GM18526 (cell line): Measurements from ENCODE around the gene GNS.

ENCODE experiments used
- POLR2A ChIP-seq: IDR thresholded peaks from 3 replicates; pipeline ENCODE4 v1.6.1; 2011; ENCODE audit not compliant: insufficient read length; ENCODE audit errors: extremely low read depth

GNS gene

GRCh38 chr12:64678248-64678647, 81.0 kb downstream of the GNS start:
- TF ChIP-seq POLR2A = no peak

- no peak for TF ChIP-seq POLR2A
Measured at GRCh38 chr12:64675795-64676194, 83.4 kb downstream of the GNS start.

DNA sequence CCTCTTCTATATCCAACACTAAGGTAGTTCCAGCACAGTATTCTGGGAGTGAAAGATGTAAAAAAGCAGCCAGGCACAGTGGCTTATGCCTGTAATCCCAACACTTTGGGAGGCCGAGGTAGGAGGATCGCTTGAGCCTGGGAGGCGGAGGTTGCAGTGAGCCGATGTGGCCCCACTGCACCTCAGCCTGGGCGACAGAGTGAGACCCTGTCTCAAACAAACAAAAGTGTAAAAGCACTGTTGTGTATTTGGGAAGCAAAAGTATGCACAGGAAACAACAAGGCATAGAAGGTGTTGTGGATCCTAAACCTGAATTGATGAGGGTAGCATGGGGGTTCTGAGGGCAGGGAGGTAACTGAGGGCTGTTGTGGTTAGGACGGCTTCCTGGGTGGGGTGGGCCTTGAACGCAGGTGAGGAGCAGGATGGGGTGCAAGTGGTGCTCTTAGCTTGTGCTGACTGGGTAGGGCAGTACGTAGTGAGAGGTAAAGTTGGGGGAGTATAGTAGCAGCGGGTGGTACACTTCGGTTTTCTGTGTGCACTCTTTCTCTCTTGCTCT, 84.8 kb downstream of the GNS start:
- TF ChIP-seq POLR2A = no peak

GRCh38 chr12:64673490-64674169, 85.6 kb downstream of the GNS start:
- no peak for TF ChIP-seq POLR2A

DNA sequence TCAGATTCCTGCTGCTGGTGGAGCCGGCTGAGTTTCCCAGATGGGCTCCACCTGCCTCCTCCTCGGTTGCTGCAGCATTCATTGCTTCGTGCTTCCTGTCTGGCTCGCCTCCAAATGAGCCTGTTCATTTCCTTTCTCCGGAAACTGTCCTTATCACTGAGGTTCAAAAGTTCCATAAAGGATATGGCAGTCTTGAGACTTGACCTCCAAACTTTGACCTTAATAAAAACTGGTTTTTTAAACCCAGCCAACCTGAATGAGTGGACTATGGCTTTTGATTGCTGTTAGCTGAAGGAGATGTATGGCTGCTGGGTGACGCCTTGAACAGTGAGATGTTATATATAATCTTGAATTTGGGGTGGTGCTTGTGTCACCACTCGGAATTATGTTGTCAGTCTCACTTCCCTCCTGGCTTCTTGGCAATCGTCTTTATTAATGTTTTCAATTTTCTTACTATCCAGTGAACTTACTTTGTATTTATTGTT, 86.2 kb downstream of the GNS start:
- TF ChIP-seq POLR2A = no peak

DNA sequence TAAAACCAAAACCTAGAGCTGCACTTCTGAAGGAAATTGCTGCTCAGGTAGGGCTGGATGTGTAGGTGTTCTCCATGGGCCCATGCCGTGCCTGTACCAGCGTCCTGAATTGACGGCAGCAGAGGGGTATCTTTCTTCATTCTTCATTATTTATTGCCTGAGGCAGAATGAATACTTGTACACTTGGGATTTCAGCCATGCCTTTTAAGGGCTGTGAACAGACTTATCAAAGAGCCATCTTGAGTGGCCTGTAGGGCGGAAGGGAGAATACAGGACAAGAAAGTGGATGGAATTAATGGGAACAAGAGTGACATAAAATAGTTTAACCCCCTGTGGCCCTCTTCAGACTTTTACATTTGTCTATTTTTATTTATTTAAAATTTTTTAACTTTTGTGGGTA, 87.5 kb downstream of the GNS start:
- TF ChIP-seq POLR2A = no peak

DNA sequence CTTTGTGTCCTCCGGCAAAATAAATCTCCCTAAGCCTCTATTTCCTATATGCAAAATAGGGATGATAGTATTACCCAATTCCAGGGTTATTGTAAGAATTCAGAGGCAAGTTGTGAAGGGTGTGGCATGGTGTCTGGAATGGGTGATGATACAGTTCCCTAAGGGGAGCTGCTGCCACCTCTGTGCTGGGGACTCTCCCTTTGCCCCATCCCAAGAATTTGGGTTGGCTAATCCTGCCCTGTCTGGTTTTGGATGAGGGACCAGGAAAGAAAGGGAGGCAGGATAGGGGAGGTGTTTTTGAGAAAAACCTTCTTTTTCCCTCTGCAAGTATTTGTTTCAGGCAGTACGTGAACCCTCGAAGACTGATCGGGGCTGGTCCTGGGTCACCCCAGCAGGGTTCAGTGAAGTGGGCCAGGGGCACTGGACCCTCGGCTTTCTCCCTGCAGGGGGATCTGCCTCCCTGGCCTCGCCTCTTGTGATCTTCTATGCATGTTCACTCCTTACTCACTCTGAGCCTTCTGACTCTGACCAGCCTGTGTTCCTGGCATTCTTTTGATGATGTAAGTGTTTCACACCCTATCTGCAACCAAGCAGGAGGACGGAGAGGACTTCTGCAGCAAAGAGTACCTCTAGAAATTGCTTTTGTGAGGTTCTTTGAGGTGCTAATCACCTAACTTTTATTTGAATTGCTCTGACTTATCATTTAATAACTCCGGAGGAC, 88.1 kb downstream of the GNS start:
- TF ChIP-seq POLR2A = no peak

- no peak for TF ChIP-seq POLR2A
Measured at GRCh38 chr12:64670019-64670418, 89.2 kb downstream of the GNS start.

DNA sequence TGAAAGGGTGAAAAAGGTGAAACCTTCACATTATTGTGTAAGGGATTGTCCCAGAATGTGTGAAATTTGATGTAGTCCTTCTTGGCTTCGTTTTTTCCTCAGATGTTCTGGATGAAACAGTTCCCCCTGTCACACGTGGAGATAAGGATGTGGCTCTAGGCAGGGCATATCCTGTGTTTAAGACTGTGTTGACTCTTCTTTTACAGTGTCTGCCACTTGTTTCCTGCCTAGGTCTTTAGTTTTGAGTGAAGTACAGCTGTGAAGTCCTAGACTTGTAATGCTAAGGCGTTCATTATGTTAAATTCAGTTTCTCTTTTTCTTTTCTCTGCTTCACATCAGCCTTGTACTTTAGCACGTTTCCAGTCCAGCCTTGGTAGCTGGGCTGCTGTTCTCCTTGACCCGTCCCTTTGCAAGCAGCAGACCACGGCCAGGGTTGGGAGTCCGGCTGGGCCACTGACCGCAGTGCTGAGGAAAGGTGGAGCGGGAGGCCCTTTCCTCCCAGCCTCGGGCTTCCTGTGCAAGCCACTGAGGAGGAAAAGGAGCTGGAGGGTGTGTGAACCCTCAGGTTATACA, 89.8 kb downstream of the GNS start:
- TF ChIP-seq POLR2A = no peak

GRCh38 chr12:64667793-64668192, 91.4 kb downstream of the GNS start:
- no peak for TF ChIP-seq POLR2A

DNA sequence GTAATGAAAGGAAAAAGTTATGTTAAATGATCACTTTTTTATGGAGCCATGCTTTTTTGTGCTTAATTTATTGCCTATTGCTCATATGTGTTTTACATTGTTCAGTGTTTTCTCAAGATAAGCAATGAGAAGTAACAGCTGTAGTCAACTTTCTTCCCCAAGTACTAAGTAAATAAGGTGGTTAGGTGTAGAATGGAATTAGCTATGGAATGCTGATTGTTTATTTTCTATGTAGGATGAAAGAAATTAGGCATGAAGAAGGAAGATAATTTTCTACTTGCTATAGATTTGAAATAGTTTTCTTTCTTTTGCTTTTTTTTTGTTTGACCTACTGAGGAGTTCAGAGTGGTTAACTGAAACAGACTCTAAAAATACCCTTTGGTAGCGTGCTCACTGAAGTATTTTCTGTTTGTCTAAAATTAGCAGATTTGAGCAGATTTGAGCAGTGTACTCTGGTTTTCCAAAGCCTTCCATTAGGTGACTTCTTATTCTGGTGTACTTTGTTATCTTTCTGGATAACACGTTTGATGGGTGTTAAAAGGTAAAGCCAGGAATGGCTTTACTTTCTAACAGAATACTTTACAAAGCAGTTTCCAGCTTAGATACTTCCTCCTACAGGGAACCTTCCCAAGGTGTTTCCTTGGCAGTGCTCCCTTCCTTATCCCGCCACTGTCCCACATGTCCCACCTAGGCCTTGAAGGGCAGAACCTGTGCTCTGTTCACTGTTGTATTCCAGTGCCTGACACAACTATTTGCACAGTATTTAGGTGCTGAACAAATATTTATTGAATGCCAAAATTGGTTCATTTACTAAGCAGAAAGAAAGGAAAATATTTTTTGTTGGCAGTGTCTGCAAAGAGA, 92.9 kb downstream of the GNS start:
- TF ChIP-seq POLR2A = no peak

- TF ChIP-seq POLR2A = peak; percentile 74
Measured at GRCh38 chr12:64665514-64665913, 93.7 kb downstream of the GNS start.
